ENCODE measurements around the gene CCDC83.
"Not testable (repeated sequence)": the region's sequence is repeated elsewhere in the genome, so short reads cannot be mapped to it uniquely, and the experiment has no call there.

Gene CCDC83

GRCh38 chr11:85945788-85946187 lies 90.6 kb downstream of the CCDC83 start:
- FAIRE-seq, result no peak

DNA sequence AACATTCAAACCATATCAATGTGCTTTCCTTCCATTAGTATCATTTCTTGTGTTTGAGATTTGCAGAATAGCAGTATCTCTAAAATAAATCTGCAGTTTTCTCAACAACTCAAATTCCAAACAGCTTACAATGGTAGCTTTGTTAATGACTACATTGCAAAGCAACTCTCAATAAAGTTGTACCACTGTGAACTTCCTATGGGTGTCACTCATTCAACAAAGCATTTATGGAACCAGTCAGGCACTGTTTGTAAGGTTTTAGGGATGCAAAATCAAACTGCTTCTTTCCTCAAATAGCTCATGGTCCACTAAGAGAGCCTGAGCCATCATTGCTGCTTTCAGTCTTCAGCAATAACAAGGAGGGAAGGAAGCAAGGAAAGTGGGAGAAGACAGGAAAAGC lies 91.0 kb downstream of the CCDC83 start:
- FAIRE-seq, result no peak

GRCh38 chr11:85947431-85948272 lies 92.5 kb downstream of the CCDC83 start:
- FAIRE-seq, result no peak

DNA sequence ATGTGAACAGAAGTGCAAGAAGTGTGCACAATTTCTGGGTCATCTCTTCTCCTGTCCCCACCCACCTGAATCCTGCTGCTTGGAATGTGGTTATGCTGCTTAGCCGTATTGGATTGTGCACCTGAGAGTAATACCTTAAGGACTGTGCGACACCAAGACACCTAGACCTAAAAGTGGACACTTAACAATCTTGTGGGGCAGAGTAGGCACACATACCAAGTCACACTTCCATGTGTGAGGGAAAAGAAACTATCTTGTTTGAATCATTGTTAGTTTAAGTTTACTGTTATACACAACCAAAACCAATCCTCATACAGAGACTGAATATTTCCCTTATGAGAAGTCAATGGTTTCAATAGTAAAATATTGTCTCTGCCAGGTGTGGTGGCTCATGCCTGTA lies 93.7 kb downstream of the CCDC83 start:
- no peak for FAIRE-seq

DNA sequence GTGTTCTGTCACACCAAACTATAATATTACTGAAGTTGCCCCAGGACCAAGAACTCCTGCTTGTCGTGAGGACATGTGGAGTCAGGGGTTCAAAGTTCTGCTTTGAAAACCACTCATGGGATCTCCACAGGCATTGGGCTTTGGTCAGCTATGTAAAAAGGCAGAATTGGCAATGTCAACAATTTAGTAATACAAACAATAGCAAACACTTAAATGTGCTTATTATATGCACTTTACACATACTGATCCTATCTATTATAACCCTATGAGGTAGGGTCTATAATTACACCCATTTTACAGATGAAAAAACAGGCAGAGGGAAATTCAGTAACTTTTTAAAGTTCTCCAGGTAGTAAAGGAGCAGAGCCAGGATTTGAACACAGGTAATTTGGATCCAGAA lies 94.6 kb downstream of the CCDC83 start:
- no peak for FAIRE-seq

DNA sequence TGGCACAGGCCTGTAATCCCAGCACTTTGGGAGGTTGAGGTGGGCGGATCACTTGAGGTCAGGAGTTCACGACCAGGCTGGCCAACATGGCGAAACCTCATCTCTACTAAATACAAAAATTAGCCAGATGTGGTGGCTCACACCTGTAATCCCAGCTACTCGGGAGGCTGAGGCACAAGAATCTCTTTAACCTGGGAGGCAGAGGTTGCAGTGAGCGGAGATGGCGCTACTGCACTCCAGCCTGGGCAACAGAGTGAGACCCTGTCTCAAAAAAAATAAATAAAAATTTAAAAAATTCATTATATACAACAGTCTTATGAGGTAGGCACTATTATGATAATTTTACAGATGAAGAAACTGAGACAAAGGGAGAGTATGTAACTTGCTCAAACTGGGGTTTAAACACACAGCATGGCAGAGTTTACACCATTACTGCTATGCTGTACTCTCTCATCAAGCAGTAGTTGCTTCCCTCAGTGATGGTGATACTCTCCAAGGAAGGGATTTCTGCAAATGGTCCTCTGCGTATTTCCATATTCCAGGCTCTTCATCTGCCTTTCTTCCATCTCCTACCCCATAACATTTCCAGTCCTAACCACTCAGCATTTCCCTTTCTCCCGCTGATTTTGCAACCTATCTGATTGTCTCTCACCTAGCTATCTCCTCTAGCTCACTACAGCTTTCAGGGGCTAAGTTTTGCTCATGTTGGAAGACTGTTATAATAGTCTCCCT lies 95.3 kb downstream of the CCDC83 start:
- FAIRE-seq, result no peak

- FAIRE-seq, result no peak
Measured at GRCh38 chr11:85951049-85951405, 95.8 kb downstream of the CCDC83 start.

DNA sequence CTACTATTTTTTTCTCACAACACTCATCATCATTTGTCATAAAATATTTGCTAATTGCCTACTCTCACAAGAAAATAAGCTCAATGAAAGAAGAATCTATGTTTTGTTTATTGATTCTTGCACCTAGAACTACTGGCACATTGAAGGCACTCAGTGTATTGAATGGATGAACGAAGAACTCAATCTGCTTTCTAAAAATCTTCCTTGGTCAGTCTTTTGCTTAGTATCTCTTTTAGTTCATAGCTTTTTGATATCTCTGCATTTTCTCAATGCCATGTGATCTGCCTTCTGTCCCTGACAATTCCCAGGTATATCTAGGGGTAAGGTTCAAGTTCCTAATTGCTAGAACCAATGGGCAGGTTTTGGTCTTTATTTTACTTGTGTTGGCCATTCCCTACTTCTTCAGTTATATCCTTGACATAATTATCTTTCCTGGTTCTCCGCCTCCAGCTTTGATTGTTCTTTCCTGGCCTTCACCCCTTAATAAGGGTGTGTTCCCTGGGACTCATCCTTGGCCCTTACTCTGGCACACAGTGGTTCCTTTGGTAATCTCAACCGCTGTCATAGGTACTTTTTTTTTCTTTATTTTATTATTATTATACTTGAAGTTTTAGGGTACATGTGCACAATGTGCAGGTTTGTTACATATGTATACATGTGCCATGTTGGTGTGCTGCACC lies 96.4 kb downstream of the CCDC83 start:
- no peak for FAIRE-seq

GRCh38 chr11:85952108-85952485 lies 96.9 kb downstream of the CCDC83 start:
- not testable (repeated sequence) for FAIRE-seq

DNA sequence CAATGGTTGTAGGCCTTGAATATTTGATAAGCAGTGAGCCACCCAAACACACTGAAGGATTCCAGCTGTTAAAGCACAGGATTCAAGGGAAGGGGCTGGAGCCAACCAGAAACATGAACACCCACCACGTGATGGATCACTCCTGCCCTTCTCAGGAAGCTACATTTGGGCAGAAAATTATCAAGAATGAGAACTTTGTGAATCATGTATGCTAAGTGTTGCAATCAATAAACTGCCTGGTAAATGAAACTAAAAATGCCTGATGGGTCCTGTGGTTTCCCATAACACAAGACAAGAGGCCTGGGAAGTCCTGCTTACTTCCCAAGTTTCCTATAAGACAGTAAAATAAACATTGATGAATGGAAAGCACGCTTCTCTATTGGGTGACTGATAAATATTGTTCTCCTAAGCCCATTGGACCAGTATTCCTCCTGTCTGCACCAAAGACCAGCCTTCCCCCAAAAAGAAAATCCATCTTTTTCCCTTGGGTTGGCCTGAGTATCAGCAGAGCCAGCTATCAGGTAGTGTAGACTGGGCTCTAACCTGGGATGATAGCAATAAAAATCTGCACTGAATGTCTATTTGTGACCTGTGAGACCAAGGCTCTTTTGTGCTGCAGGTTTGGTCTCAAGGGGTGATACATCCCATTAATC lies 98.4 kb downstream of the CCDC83 start:
- FAIRE-seq, result no peak

- no peak for FAIRE-seq
Measured at GRCh38 chr11:85955531-85955930, 100.3 kb downstream of the CCDC83 start.

- FAIRE-seq, result no peak
Measured at GRCh38 chr11:85960678-85961077, 105.5 kb downstream of the CCDC83 start.

GRCh38 chr11:85961130-85961529 lies 105.9 kb downstream of the CCDC83 start:
- FAIRE-seq, result no peak

DNA sequence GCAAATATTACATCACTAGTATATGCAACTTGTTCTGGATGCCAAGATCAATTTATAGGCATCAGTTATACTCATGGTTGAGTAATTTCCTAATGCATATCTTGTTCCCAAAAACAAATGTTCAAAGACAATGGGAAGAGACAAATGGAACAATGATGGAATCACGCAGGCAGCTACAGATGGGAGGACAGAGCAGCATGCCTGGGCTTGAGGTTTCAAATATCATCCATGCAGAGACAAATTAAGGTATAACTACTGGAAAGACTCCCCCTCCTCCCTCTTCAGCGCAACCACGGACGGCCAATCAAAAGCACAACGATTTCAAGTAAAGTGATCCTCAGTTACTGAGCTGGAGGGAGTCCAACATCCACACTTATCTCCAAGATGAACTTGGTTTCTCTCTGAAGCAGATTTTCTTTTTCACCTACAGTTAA lies 106.8 kb downstream of the CCDC83 start:
- no peak for FAIRE-seq

DNA sequence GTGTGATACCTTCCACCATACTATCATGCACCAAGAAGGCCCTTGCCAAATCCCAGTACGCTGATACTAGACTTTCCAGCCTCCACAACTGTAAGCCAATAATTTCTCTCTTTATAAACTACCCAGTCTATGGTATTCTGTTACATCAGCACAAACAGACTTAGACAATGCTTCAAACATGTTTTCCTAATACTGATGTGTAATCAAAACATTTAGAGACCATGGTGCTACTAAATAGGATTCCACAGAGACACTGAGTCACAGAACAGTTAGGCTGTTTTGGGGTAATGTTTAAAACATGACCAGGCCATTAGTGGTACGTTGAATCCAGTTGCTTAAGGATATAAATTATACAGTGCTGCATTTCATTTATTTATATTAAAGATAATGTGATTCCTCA lies 110.0 kb downstream of the CCDC83 start:
- no peak for FAIRE-seq

DNA sequence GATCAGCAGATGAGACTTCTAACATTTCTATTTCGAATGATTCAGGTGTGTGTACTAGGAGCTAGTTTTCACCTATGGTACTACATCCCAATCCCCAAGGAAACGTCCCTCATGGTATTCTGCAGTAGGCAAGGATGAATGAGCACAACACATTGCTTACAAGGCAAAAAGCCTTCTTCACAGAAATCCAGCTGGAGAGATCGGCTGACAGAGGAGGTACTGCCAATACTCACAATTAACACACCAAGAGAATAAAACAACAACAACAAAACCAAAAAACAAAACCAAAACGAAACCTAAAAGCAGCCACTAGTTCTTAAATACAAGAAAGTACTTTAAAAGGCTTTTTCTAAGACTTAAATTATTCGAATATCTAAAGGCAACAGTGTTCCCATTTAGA lies 112.3 kb downstream of the CCDC83 start:
- no peak for FAIRE-seq
